GM21528 (cell line): ENCODE results near the gene TRMT112.

ENCODE experiments used
- ATAC-seq: cut with Tn5 transposase; IDR thresholded peaks from one replicate; pipeline ENCODE4 v1.9.1; 2021; ENCODE audit warnings: mild to moderate bottlenecking, moderate library complexity; ENCODE audit not compliant: unreplicated experiment, low FRiP score

TRMT112 gene

GRCh38 chr11:64283092-64283491 lies 34.3 kb downstream of the TRMT112 start:
- ATAC-seq: no peak

- no peak for ATAC-seq
Observed at GRCh38 chr11:64281957-64282770, 35.2 kb downstream of the TRMT112 start.

- ATAC-seq: no peak
Observed at GRCh38 chr11:64278576-64279190, 38.7 kb downstream of the TRMT112 start.

GRCh38 chr11:64276653-64277431 lies 40.5 kb downstream of the TRMT112 start:
- no peak for ATAC-seq

GRCh38 chr11:64275841-64276240 lies 41.5 kb downstream of the TRMT112 start:
- ATAC-seq: no peak

- no peak for ATAC-seq
Observed at GRCh38 chr11:64275031-64275800, 42.1 kb downstream of the TRMT112 start.

GRCh38 chr11:64269540-64270220 lies 47.7 kb downstream of the TRMT112 start:
- peak; percentile 61 for ATAC-seq

GRCh38 chr11:64268893-64269539 lies 48.3 kb downstream of the TRMT112 start:
- peak; percentile 13 for ATAC-seq

GRCh38 chr11:64268025-64268892 lies 49.1 kb downstream of the TRMT112 start:
- ATAC-seq: no peak

GRCh38 chr11:64267207-64267945 lies 50.0 kb downstream of the TRMT112 start:
- ATAC-seq: no peak
